NCI-H2107 (cell line): ENCODE data around the gene HOXA9.

ENCODE experiments used
- DNase-seq: peaks from one replicate; lab custom pipeline; 2025; lab: John Stamatoyannopoulos, UW

HOXA9 gene

GRCh38 chr7:27176524-27176845, 11.1 kb upstream of the HOXA9 start:
- no peak for DNase-seq

- no peak for DNase-seq
Observed at GRCh38 chr7:27175626-27176523, 10.5 kb upstream of the HOXA9 start.

GRCh38 chr7:27174874-27175625, 9.7 kb upstream of the HOXA9 start:
- DNase-seq, result no peak

GRCh38 chr7:27173956-27174873, 8.9 kb upstream of the HOXA9 start, which contains the start of gene HOXA10:
Gene HOXA10, minus strand, starts transcription at chr7:27174320. Its CDS starts 14 bp downstream, at chr7:27174306.
- DNase-seq, result no peak

- DNase-seq, result no peak
Observed at GRCh38 chr7:27173511-27173955, 8.2 kb upstream of the HOXA9 start.

GRCh38 chr7:27172823-27173510, 7.6 kb upstream of the HOXA9 start:
- DNase-seq, result no peak

GRCh38 chr7:27172315-27172774, 7.0 kb upstream of the HOXA9 start:
- DNase-seq, result no peak

- DNase-seq, result no peak
Observed at GRCh38 chr7:27171637-27172314, 6.4 kb upstream of the HOXA9 start.

- no peak for DNase-seq
Observed at GRCh38 chr7:27171325-27171636, 5.9 kb upstream of the HOXA9 start.

- no peak for DNase-seq
Observed at GRCh38 chr7:27170426-27171324, 5.3 kb upstream of the HOXA9 start.

GRCh38 chr7:27169658-27170425, 4.5 kb upstream of the HOXA9 start:
- no peak for DNase-seq

GRCh38 chr7:27168265-27168947, 3.1 kb upstream of the HOXA9 start:
- DNase-seq, result no peak

GRCh38 chr7:27167916-27168264, 2.6 kb upstream of the HOXA9 start:
- no peak for DNase-seq

- no peak for DNase-seq
Observed at GRCh38 chr7:27166531-27167505, 1.5 kb upstream of the HOXA9 start.

- DNase-seq, result no peak
Observed at GRCh38 chr7:27165996-27166530, 726 bp upstream of the HOXA9 start.

- DNase-seq, result no peak
Observed at GRCh38 chr7:27164367-27165088, 809 bp downstream of the HOXA9 start.

GRCh38 chr7:27164045-27164366, 1.3 kb downstream of the HOXA9 start:
- no peak for DNase-seq
